ENCODE results near the gene RYR1.

- TF ChIP-seq CTCF (IDR thresholded peaks at IDR 0.05; ENCODE audit: control extremely low read depth in 1 of 3, insufficient read depth in 1 of 3, low read depth in 1 of 3, low read length in 3 of 3) (no peak), EZH2 (IDR thresholded peaks at IDR 0.05; ENCODE audit: low read depth, low read length, severe bottlenecking) (no peak), ASH2L (IDR thresholded peaks at IDR 0.05; ENCODE audit: low read length) (no peak), HDAC2 (IDR thresholded peaks at IDR 0.05; ENCODE audit: borderline replicate concordance in 1 of 2, low read depth in 2 of 2, low read length in 2 of 2) (no peak), SRF (IDR thresholded peaks at IDR 0.05; ENCODE audit: low read depth, low read length) (no peak), SIX5 (IDR thresholded peaks at IDR 0.05; ENCODE audit: low read depth, low read length) (no peak), ATF2 (IDR thresholded peaks at IDR 0.05; ENCODE audit: low read length) (no peak), CEBPB (IDR thresholded peaks at IDR 0.05; ENCODE audit: low read depth, low read length) (no peak), TAF1 (IDR thresholded peaks at IDR 0.05; ENCODE audit: low read depth, low read length) (no peak), PHF8 (conservative IDR thresholded peaks at IDR 0.05; ENCODE audit: low read depth, low read length) (no peak), JUND (IDR thresholded peaks at IDR 0.05; ENCODE audit: low read length) (no peak), ATF3 (IDR thresholded peaks at IDR 0.05; ENCODE audit: insufficient read depth, low read depth, low read length) (no peak), JUN (IDR thresholded peaks at IDR 0.05; ENCODE audit: low read depth, low read length) (no peak), MAX (IDR thresholded peaks at IDR 0.05) (no peak)
Measured at GRCh38 chr19:38588041-38588440, 154.6 kb downstream of the RYR1 start.
